ENCODE results near the gene UNC93A.
"Not testable (repeated sequence)": the region's sequence is repeated elsewhere in the genome, so short reads cannot be mapped to it uniquely, and the experiment has no call there.

Gene UNC93A

GRCh38 chr6:167350275-167350696 lies 59.2 kb downstream of the UNC93A start:
- no peak for ATAC-seq (ENCODE audit: low read depth)
- DNase-seq (ENCODE audit: low spot score) = no peak
- no peak for TF ChIP-seq CTCF (IDR thresholded peaks at IDR 0.05; ENCODE audit: poor library complexity, severe bottlenecking)
- peaks cover 1% of the 10 kb centered on the region for H3K9me3 ChIP-seq (ENCODE audit: severe bottlenecking)
- H3K4me3 ChIP-seq (ENCODE audit: severe bottlenecking) = no peak overlapping the region
- H3K4me1 ChIP-seq (ENCODE audit: insufficient read depth, poor library complexity, severe bottlenecking) = no peaks in the 10 kb centered on the region
- peaks cover 25% of the 10 kb centered on the region for H3K27me3 ChIP-seq (ENCODE audit: insufficient read depth, poor library complexity, severe bottlenecking)
- H3K36me3 ChIP-seq (ENCODE audit: low read depth) = no peaks in the 10 kb centered on the region
- H3K27ac ChIP-seq (ENCODE audit: poor library complexity, severe bottlenecking) = no peak overlapping the region

DNA sequence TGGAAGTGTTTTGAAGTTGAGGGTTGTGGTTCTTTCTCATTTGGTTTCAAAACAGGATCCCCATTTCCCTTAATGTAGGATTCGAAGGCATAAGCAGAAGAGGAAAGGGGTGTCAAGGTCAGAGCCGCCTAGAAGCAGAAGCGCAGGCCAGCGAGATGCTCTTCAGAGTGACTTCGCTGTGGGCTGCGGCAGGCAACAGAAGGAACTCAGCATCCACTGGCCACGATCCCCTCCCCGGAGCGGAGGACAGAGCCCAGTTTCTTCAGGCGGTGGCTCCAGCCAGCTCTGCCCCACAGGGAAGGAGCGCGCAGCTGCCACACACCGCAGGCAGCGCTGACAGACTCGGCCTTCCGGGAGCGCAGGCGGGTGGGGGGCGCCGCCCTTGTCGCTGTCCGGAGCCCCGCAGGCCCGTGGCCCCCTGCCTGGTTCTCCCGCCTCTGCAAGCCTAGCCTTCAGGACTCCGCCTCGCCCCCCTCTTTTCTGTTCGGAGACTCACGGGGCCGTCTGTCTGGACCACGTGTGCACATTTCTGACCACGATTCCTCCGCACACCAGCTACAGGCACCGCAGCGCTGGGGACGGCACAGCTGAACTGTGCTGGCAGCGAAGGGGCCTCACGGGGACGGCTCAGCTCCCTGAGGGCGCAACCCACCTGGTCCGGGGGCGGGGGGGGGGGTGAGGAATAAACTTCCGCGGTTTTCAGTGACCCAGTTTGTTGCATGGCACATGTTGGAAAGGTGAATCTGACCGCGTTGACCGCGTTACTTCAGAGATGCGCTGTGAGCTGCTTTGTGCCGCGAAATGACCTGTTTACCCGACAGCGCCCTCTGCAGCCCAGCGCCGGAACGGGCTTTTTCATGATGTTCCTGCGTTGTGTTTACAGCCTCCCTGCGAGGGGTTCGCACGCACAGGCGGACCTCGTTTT lies 59.9 kb downstream of the UNC93A start:
- Histone ChIP-seq H3K36me3 (ENCODE audit: low read depth) (no peaks in the 10 kb centered on the region), H3K4me3 (ENCODE audit: severe bottlenecking) (peak overlapping the region; percentile 13), H3K4me1 (ENCODE audit: insufficient read depth, poor library complexity, severe bottlenecking) (no peaks in the 10 kb centered on the region), H3K27ac (ENCODE audit: poor library complexity, severe bottlenecking) (no peak overlapping the region), H3K9me3 (ENCODE audit: severe bottlenecking) (no peaks in the 10 kb centered on the region), H3K27me3 (ENCODE audit: insufficient read depth, poor library complexity, severe bottlenecking) (peaks cover 19% of the 10 kb centered on the region)
- DNase-seq (ENCODE audit: low spot score) (no peak), ATAC-seq (ENCODE audit: low read depth) (peak; percentile 68)
- peak; percentile 60 for TF ChIP-seq CTCF (IDR thresholded peaks at IDR 0.05; ENCODE audit: poor library complexity, severe bottlenecking)

DNA sequence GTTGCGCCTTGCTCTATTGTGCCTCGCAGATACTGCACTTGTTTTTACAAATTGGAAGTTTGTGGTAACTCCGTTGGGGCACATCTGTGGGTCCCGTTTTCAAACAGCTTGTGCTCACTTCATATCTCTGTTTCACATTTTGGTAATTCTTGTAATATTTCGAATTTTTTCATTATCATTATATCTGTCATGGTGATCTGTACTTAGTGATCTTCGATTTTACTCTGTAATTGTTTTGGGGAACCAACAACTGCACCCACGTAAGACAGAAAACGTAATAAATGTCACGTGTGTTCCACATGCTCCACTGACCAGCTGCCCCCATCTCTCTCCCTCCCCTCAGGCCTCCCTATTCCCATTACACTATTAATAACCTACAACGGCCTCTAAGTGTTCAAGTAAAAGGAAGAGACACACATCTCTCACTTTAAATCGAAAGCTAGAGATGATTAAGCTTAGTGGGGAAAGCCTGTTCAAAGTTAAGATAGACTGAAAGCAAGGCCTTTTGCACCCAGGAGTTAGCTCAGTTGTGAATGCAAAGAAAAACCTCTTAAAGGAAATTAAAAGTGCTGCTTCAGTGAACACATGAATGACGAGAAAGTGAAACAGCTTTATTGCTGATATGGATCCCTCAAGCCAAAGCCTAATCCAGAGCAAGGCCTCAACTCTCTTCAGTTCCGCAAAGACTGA lies 60.7 kb downstream of the UNC93A start:
- H3K27me3 ChIP-seq (ENCODE audit: insufficient read depth, poor library complexity, severe bottlenecking) = peaks cover 19% of the 10 kb centered on the region
- no peak for ATAC-seq (ENCODE audit: low read depth)
- no peak overlapping the region for H3K4me3 ChIP-seq (ENCODE audit: severe bottlenecking)

GRCh38 chr6:167356874-167357273 lies 65.8 kb downstream of the UNC93A start:
- DNase-seq (ENCODE audit: low spot score) (no peak), ATAC-seq (ENCODE audit: low read depth) (no peak)
- TF ChIP-seq CTCF (IDR thresholded peaks at IDR 0.05; ENCODE audit: poor library complexity, severe bottlenecking) = no peak
- no peaks in the 10 kb centered on the region for H3K4me1 ChIP-seq (ENCODE audit: insufficient read depth, poor library complexity, severe bottlenecking)
- no peak overlapping the region for H3K4me3 ChIP-seq (ENCODE audit: severe bottlenecking)
- no peak overlapping the region for H3K27ac ChIP-seq (ENCODE audit: poor library complexity, severe bottlenecking)
- no peaks in the 10 kb centered on the region for H3K9me3 ChIP-seq (ENCODE audit: severe bottlenecking)
- H3K36me3 ChIP-seq (ENCODE audit: low read depth) = no peaks in the 10 kb centered on the region
- peaks cover 7% of the 10 kb centered on the region for H3K27me3 ChIP-seq (ENCODE audit: insufficient read depth, poor library complexity, severe bottlenecking)

More for the DNA sequence above, 60.7 kb downstream of the UNC93A start:
- Histone ChIP-seq H3K36me3 (ENCODE audit: low read depth) (no peaks in the 10 kb centered on the region), H3K9me3 (ENCODE audit: severe bottlenecking) (no peaks in the 10 kb centered on the region), H3K4me1 (ENCODE audit: insufficient read depth, poor library complexity, severe bottlenecking) (no peaks in the 10 kb centered on the region), H3K27ac (ENCODE audit: poor library complexity, severe bottlenecking) (no peak overlapping the region)
- DNase-seq (ENCODE audit: low spot score) = no peak
- peak; percentile 14 for TF ChIP-seq CTCF (IDR thresholded peaks at IDR 0.05; ENCODE audit: poor library complexity, severe bottlenecking)

- not testable (repeated sequence) for H3K4me1 ChIP-seq (ENCODE audit: insufficient read depth, poor library complexity, severe bottlenecking); ATAC-seq (ENCODE audit: low read depth); H3K9me3 ChIP-seq (ENCODE audit: severe bottlenecking); H3K36me3 ChIP-seq (ENCODE audit: low read depth); H3K27me3 ChIP-seq (ENCODE audit: insufficient read depth, poor library complexity, severe bottlenecking); DNase-seq (ENCODE audit: low spot score); H3K4me3 ChIP-seq (ENCODE audit: severe bottlenecking); H3K27ac ChIP-seq (ENCODE audit: poor library complexity, severe bottlenecking)
Measured at GRCh38 chr6:167358394-167358793, 67.3 kb downstream of the UNC93A start.

DNA sequence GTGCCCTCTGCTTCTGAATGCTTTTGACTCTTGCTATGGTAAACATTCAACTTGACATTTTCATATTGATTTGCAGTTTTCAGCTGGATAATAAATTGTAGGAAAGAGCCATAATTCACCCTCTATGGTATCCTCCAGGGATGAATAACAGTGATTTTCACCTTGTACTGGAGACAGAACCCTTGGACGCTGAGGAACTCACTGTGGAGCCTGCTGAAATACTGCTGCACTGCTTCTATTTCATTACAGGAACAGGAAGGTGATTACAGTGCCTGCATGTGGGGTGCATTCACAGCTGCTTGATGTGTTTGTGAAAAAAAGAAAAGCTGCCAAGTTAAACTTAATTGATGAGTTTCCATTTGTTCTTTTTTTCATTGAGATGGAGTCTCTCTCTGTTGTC lies 70.1 kb downstream of the UNC93A start:
- not testable (repeated sequence) for ATAC-seq (ENCODE audit: low read depth); DNase-seq (ENCODE audit: low spot score)

More for the DNA sequence above, 70.1 kb downstream of the UNC93A start:
- H3K4me3 ChIP-seq (ENCODE audit: severe bottlenecking); H3K4me1 ChIP-seq (ENCODE audit: insufficient read depth, poor library complexity, severe bottlenecking); H3K9me3 ChIP-seq (ENCODE audit: severe bottlenecking); H3K36me3 ChIP-seq (ENCODE audit: low read depth); H3K27me3 ChIP-seq (ENCODE audit: insufficient read depth, poor library complexity, severe bottlenecking); H3K27ac ChIP-seq (ENCODE audit: poor library complexity, severe bottlenecking): not testable (repeated sequence)

Data from RWPE2 (cell line).